Measurements from ENCODE around the gene BTBD18.
"Not testable (repeated sequence)": the region's sequence is repeated elsewhere in the genome, so short reads cannot be mapped to it uniquely, and the experiment has no call there.

BTBD18 gene

DNA sequence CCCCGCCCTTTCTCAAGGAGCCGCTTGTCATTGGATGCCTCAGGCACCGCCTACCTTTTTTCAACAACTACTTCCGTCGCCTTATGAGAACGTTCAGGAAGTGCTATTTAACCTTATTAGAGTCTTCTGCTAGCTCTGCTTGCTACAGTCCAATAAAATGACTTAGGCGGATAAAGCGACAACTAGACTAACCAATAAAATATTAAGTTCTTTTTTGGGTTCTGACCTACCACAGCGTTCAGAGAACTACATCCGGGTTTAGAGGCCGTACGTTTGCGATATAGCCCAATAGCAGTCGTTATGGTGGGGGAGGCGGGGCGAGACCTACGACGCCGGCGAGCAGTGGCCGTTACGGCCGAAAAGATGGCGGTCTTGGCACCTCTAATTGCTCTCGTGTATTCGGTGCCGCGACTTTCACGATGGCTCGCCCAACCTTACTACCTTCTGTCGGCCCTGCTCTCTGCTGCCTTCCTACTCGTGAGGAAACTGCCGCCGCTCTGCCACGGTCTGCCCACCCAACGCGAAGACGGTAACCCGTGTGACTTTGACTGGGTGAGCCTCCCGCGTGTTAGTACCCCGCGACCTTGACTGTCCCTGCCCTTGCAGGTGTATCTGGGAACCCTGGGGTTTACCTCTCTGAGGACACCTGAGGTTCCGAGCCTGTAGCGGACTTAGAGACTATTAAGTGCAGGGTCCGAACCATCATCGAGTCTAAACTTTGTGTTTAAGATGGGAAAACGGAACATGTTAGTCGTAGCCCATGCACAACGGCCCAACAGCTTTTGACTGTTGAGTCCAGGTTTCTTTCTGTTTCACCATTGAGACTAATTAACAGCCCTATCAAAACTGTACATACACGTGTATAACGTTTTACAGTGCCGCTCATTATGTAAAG lies 39.1 kb downstream of the BTBD18 start, which contains the start of gene TMX2:
TMX2 (plus strand) TSS at position 338 of the 895 bp plus-strand sequence; CDS start at position 364, 26 bp downstream.
- Histone ChIP-seq H3K4me1 (no peaks in the 10 kb centered on the region), H3K9me3 (no peaks in the 10 kb centered on the region)

GRCh38 chr11:57711414-57712255 lies 40.0 kb downstream of the BTBD18 start, which contains the start of gene MED19:
Gene MED19, minus strand, starts transcription at chr11:57712215. Its CDS starts 36 bp downstream, at chr11:57712179.
- no peak for TF ChIP-seq CTCF (IDR thresholded peaks at IDR 0.05; ENCODE audit: low read depth, low read length)
- Histone ChIP-seq H3K27me3 (no peaks in the 10 kb centered on the region), H3K4me3 (ENCODE audit: low read depth, low read length) (peak within 1 kb of the TSS; percentile 98), H3K36me3 (no peaks in the 10 kb centered on the region; the same call in 1 of the 2 replicates), H3K9me3 (no peaks in the 10 kb centered on the region), H3K4me1 (no peaks in the 10 kb centered on the region)
- DNase-seq: peak; percentile 50

More for the DNA sequence above, 39.1 kb downstream of the BTBD18 start, which contains the start of gene TMX2:
- DNase-seq: peak; percentile 84
- Histone ChIP-seq H3K4me3 (ENCODE audit: low read depth, low read length) (peak within 1 kb of the TSS; percentile 98), H3K36me3 (no peaks in the 10 kb centered on the region; the same call in 1 of the 2 replicates), H3K27me3 (no peaks in the 10 kb centered on the region)
- TF ChIP-seq CTCF (IDR thresholded peaks at IDR 0.05; ENCODE audit: low read depth, low read length): no peak

GRCh38 chr11:57709802-57710367 lies 41.7 kb downstream of the BTBD18 start:
- Histone ChIP-seq H3K27me3 (no peaks in the 10 kb centered on the region), H3K4me3 (ENCODE audit: low read depth, low read length) (no peak overlapping the region), H3K4me1 (no peaks in the 10 kb centered on the region), H3K36me3 (no peaks in the 10 kb centered on the region; the same call in 1 of the 2 replicates), H3K9me3 (no peaks in the 10 kb centered on the region)
- no peak for DNase-seq
- TF ChIP-seq CTCF (IDR thresholded peaks at IDR 0.05; ENCODE audit: low read depth, low read length): no peak

GRCh38 chr11:57705432-57705831 lies 46.2 kb downstream of the BTBD18 start:
- not testable (repeated sequence) for H3K4me3 ChIP-seq (ENCODE audit: low read depth, low read length); H3K9me3 ChIP-seq; DNase-seq; H3K36me3 ChIP-seq; H3K4me1 ChIP-seq; H3K27me3 ChIP-seq

- Histone ChIP-seq H3K4me1 (no peaks in the 10 kb centered on the region), H3K9me3 (no peaks in the 10 kb centered on the region), H3K27me3 (no peaks in the 10 kb centered on the region), H3K36me3 (peaks cover under 1% of the 10 kb centered on the region; the same call in 1 of the 2 replicates), H3K4me3 (ENCODE audit: low read depth, low read length) (no peak overlapping the region)
- no peak for DNase-seq
- no peak for TF ChIP-seq CTCF (IDR thresholded peaks at IDR 0.05; ENCODE audit: low read depth, low read length)
Measured at GRCh38 chr11:57704932-57705331, 46.7 kb downstream of the BTBD18 start.

- no peak for DNase-seq
- Histone ChIP-seq H3K9me3 (no peaks in the 10 kb centered on the region), H3K27me3 (no peaks in the 10 kb centered on the region), H3K36me3 (peaks cover 12% of the 10 kb centered on the region), H3K4me3 (ENCODE audit: low read depth, low read length) (no peak overlapping the region), H3K4me1 (no peaks in the 10 kb centered on the region)
- TF ChIP-seq CTCF (IDR thresholded peaks at IDR 0.05; ENCODE audit: low read depth, low read length): no peak
Measured at GRCh38 chr11:57703341-57703740, 48.3 kb downstream of the BTBD18 start.

Measured in BE2C (cell line).